Memory B cell (primary cell): ENCODE data around the gene BLVRB.
"Not testable (repeated sequence)": the region's sequence is repeated elsewhere in the genome, so short reads cannot be mapped to it uniquely, and the experiment has no call there.

ENCODE experiments used
- ATAC-seq: fragments of 150-1000 bp; cut with Tn5 transposase; 2 replicates; pipeline ENCODE4 v1.10.0; 2021; ENCODE audit warnings: low read depth, mild to moderate bottlenecking, moderate library complexity
- DNase-seq, 2 donors: peaks; one replicate each; pipeline ENCODE4 v3.0.0; 2022; ENCODE audit warnings: low spot score in 2 of 2
- H3K27ac Mint-ChIP-seq: one replicate; pipeline ENCODE4 v1.8.0; 2022; ENCODE audit warnings: mild to moderate bottlenecking, moderate library complexity, mixed read lengths
- H3K27me3 Mint-ChIP-seq: one replicate; pipeline ENCODE4 v1.8.0; 2022; ENCODE audit warnings: mixed read lengths
- H3K36me3 Mint-ChIP-seq: one replicate; pipeline ENCODE4 v1.8.0; 2022; ENCODE audit warnings: mild to moderate bottlenecking, mixed read lengths
- H3K4me1 Mint-ChIP-seq: one replicate; pipeline ENCODE4 v1.8.0; 2022; ENCODE audit warnings: mixed read lengths
- H3K4me3 Mint-ChIP-seq: one replicate; pipeline ENCODE4 v1.8.0; 2022; ENCODE audit warnings: mild to moderate bottlenecking, moderate library complexity, mixed read lengths
- H3K9me3 Mint-ChIP-seq: one replicate; pipeline ENCODE4 v1.8.0; 2022; ENCODE audit warnings: mixed read lengths

BLVRB gene

GRCh38 chr19:40501599-40501998, 36.1 kb upstream of the BLVRB start:
- no peak for ATAC-seq
- Mint-ChIP-seq H3K9me3 (peaks cover 1% of the 10 kb centered on the region), H3K4me3 (no peak overlapping the region)

GRCh38 chr19:40500678-40501530, 35.4 kb upstream of the BLVRB start:
- not testable (repeated sequence) for H3K4me1 Mint-ChIP-seq, H3K4me3 Mint-ChIP-seq, ATAC-seq, DNase-seq, H3K9me3 Mint-ChIP-seq, H3K27ac Mint-ChIP-seq, H3K36me3 Mint-ChIP-seq
- H3K27me3 Mint-ChIP-seq = peaks cover 29% of the 10 kb centered on the region

More at GRCh38 chr19:40501599-40501998, 36.1 kb upstream of the BLVRB start:
- no peak for DNase-seq
- Mint-ChIP-seq H3K36me3 (peaks cover 4% of the 10 kb centered on the region), H3K27ac (no peak overlapping the region), H3K4me1 (peaks cover 6% of the 10 kb centered on the region), H3K27me3 (peaks cover 29% of the 10 kb centered on the region)

- Mint-ChIP-seq H3K4me3 (no peak overlapping the region), H3K36me3 (peaks cover 4% of the 10 kb centered on the region)
- no peak for ATAC-seq
These were observed 33.8 kb upstream of the BLVRB start for GRCh38 chr19:40499320-40499719.

GRCh38 chr19:40497214-40497613, 31.7 kb upstream of the BLVRB start:
- DNase-seq = no peak
- ATAC-seq = no peak
- H3K36me3 Mint-ChIP-seq = peaks cover 2% of the 10 kb centered on the region
- H3K27ac Mint-ChIP-seq = no peak overlapping the region
- H3K4me1 Mint-ChIP-seq = no peaks in the 10 kb centered on the region
- peaks cover 24% of the 10 kb centered on the region for H3K27me3 Mint-ChIP-seq
- no peaks in the 10 kb centered on the region for H3K9me3 Mint-ChIP-seq
- no peak overlapping the region for H3K4me3 Mint-ChIP-seq

More at GRCh38 chr19:40499320-40499719, 33.8 kb upstream of the BLVRB start:
- DNase-seq = no peak
- Mint-ChIP-seq H3K4me1 (no peaks in the 10 kb centered on the region), H3K27ac (no peak overlapping the region), H3K27me3 (peaks cover 33% of the 10 kb centered on the region), H3K9me3 (peaks cover 1% of the 10 kb centered on the region)

GRCh38 chr19:40494191-40494838, 28.8 kb upstream of the BLVRB start:
- Mint-ChIP-seq H3K27me3 (peaks cover 20% of the 10 kb centered on the region), H3K36me3 (peaks cover 2% of the 10 kb centered on the region), H3K4me3 (no peak overlapping the region), H3K4me1 (no peaks in the 10 kb centered on the region), H3K27ac (no peak overlapping the region), H3K9me3 (no peaks in the 10 kb centered on the region)
- ATAC-seq (no peak), DNase-seq (no peak)

GRCh38 chr19:40493778-40494177, 28.2 kb upstream of the BLVRB start:
- ATAC-seq = no peak
- Mint-ChIP-seq H3K4me3 (no peak overlapping the region), H3K27ac (no peak overlapping the region), H3K9me3 (no peaks in the 10 kb centered on the region), H3K4me1 (no peaks in the 10 kb centered on the region), H3K36me3 (peaks cover 2% of the 10 kb centered on the region), H3K27me3 (peaks cover 20% of the 10 kb centered on the region)
- no peak for DNase-seq

- peaks cover 20% of the 10 kb centered on the region for H3K27me3 Mint-ChIP-seq
- no peak for ATAC-seq
These were observed 26.7 kb upstream of the BLVRB start for GRCh38 chr19:40492274-40492673.

GRCh38 chr19:40489882-40490230, 24.3 kb upstream of the BLVRB start:
- no peaks in the 10 kb centered on the region for H3K36me3 Mint-ChIP-seq
- H3K4me3 Mint-ChIP-seq = no peak overlapping the region
- ATAC-seq (no peak), DNase-seq (no peak)
- peaks cover 18% of the 10 kb centered on the region for H3K27me3 Mint-ChIP-seq
- no peaks in the 10 kb centered on the region for H3K9me3 Mint-ChIP-seq
- peaks cover 6% of the 10 kb centered on the region for H3K4me1 Mint-ChIP-seq
- H3K27ac Mint-ChIP-seq = no peak overlapping the region

More at GRCh38 chr19:40492274-40492673, 26.7 kb upstream of the BLVRB start:
- H3K4me3 Mint-ChIP-seq = no peak overlapping the region
- no peak overlapping the region for H3K27ac Mint-ChIP-seq
- peaks cover 6% of the 10 kb centered on the region for H3K4me1 Mint-ChIP-seq
- H3K36me3 Mint-ChIP-seq = no peaks in the 10 kb centered on the region
- DNase-seq = no peak
- no peaks in the 10 kb centered on the region for H3K9me3 Mint-ChIP-seq

GRCh38 chr19:40486017-40486416, 20.5 kb upstream of the BLVRB start:
- no peak for DNase-seq
- H3K36me3 Mint-ChIP-seq = no peaks in the 10 kb centered on the region
- no peak overlapping the region for H3K4me3 Mint-ChIP-seq
- no peaks in the 10 kb centered on the region for H3K9me3 Mint-ChIP-seq
- ATAC-seq = no peak
- H3K4me1 Mint-ChIP-seq = peaks cover 6% of the 10 kb centered on the region
- peaks cover 12% of the 10 kb centered on the region for H3K27me3 Mint-ChIP-seq
- H3K27ac Mint-ChIP-seq = no peak overlapping the region

- not testable (repeated sequence) for H3K36me3 Mint-ChIP-seq, DNase-seq, H3K27me3 Mint-ChIP-seq, H3K9me3 Mint-ChIP-seq, H3K4me1 Mint-ChIP-seq, H3K4me3 Mint-ChIP-seq, ATAC-seq, H3K27ac Mint-ChIP-seq
These were observed 10.5 kb upstream of the BLVRB start for GRCh38 chr19:40475878-40476644.

- no peak for ATAC-seq
- no peak overlapping the region for H3K27ac Mint-ChIP-seq
These were observed 9.2 kb upstream of the BLVRB start for GRCh38 chr19:40474737-40475136.

GRCh38 chr19:40472516-40472915, 7.0 kb upstream of the BLVRB start:
- Mint-ChIP-seq H3K9me3 (no peaks in the 10 kb centered on the region), H3K4me1 (no peaks in the 10 kb centered on the region)

More at GRCh38 chr19:40474737-40475136, 9.2 kb upstream of the BLVRB start:
- H3K36me3 Mint-ChIP-seq = no peaks in the 10 kb centered on the region
- H3K27me3 Mint-ChIP-seq = peaks cover 7% of the 10 kb centered on the region
- H3K9me3 Mint-ChIP-seq = no peaks in the 10 kb centered on the region
- no peaks in the 10 kb centered on the region for H3K4me1 Mint-ChIP-seq
- no peak overlapping the region for H3K4me3 Mint-ChIP-seq
- no peak for DNase-seq

GRCh38 chr19:40471111-40471510, 5.6 kb upstream of the BLVRB start:
- Mint-ChIP-seq H3K4me1 (peaks cover 6% of the 10 kb centered on the region), H3K27me3 (peaks cover 16% of the 10 kb centered on the region), H3K27ac (no peak overlapping the region), H3K4me3 (no peak overlapping the region), H3K9me3 (no peaks in the 10 kb centered on the region), H3K36me3 (peaks cover 4% of the 10 kb centered on the region)
- no peak for ATAC-seq
- no peak for DNase-seq

More at GRCh38 chr19:40472516-40472915, 7.0 kb upstream of the BLVRB start:
- DNase-seq (no peak), ATAC-seq (no peak)
- Mint-ChIP-seq H3K4me3 (no peak overlapping the region), H3K27me3 (peaks cover 11% of the 10 kb centered on the region), H3K27ac (no peak overlapping the region), H3K36me3 (no peaks in the 10 kb centered on the region)

GRCh38 chr19:40469011-40469410, 3.5 kb upstream of the BLVRB start:
- Mint-ChIP-seq H3K27ac (no peak overlapping the region), H3K27me3 (peaks cover 16% of the 10 kb centered on the region), H3K36me3 (peaks cover 4% of the 10 kb centered on the region), H3K4me1 (peaks cover 17% of the 10 kb centered on the region), H3K9me3 (no peaks in the 10 kb centered on the region), H3K4me3 (no peak overlapping the region)
- ATAC-seq (no peak), DNase-seq (no peak)
